Glutamatergic neuron (in vitro differentiated cells): ENCODE results near the gene COX6A2. TPM values are rescaled to one million over a fixed set of nuclear protein-coding genes. Genes with fewer than 3 reads are reported as not detected.

Experiments
- DNase-seq: peaks from one replicate; pipeline ENCODE4 v3.0.0; 2022
- H3K27ac Mint-ChIP-seq: one replicate; pipeline ENCODE4 v1.8.0; 2020; ENCODE audit warnings: mild to moderate bottlenecking, mixed read lengths, inconsistent platforms; ENCODE audit not compliant: unreplicated experiment
- H3K27me3 Mint-ChIP-seq: one replicate; pipeline ENCODE4 v1.8.0; 2020; ENCODE audit warnings: mild to moderate bottlenecking, moderate library complexity, mixed read lengths, inconsistent platforms; ENCODE audit not compliant: unreplicated experiment
- H3K36me3 Mint-ChIP-seq: one replicate; pipeline ENCODE4 v1.8.0; 2020; ENCODE audit warnings: mild to moderate bottlenecking, mixed read lengths, inconsistent platforms; ENCODE audit not compliant: unreplicated experiment
- H3K4me1 Mint-ChIP-seq: one replicate; pipeline ENCODE4 v1.8.0; 2020; ENCODE audit warnings: mild to moderate bottlenecking, low read depth, mixed read lengths, inconsistent platforms; ENCODE audit not compliant: unreplicated experiment
- H3K4me3 Mint-ChIP-seq: one replicate; pipeline ENCODE4 v1.8.0; 2020; ENCODE audit warnings: mild to moderate bottlenecking, mixed read lengths, inconsistent platforms; ENCODE audit not compliant: unreplicated experiment
- H3K9me3 Mint-ChIP-seq: one replicate; pipeline ENCODE4 v1.8.0; 2020; ENCODE audit warnings: mild to moderate bottlenecking, moderate library complexity, mixed read lengths, inconsistent platforms; ENCODE audit not compliant: unreplicated experiment
- CTCF ChIP-seq: fragments of 200-600 bp; sonication (generic); IDR thresholded peaks from one replicate; pipeline ENCODE4 v1.5.0; 2021; ENCODE audit not compliant: partially characterized antibody, unreplicated experiment
- total RNA-seq: library from RNA; stranded (reverse); fragmentation: NEBNext Ultra II Directional; extraction: Animal tissue kit (Norgen Biotek cat#: 25700); gene quantifications from one replicate; pipeline ENCODE4 v1.2.1, GENCODE V29; 2021; ENCODE audit not compliant: unreplicated experiment

COX6A2 gene
- total RNA-seq, 1 donor from 2014 or later, result not detected

- no peak for TF ChIP-seq CTCF
- H3K36me3 Mint-ChIP-seq, result no peaks in the 10 kb centered on the region
- peaks cover 2% of the 10 kb centered on the region for H3K27me3 Mint-ChIP-seq
- no peak overlapping the region for H3K27ac Mint-ChIP-seq
- H3K4me1 Mint-ChIP-seq, result no peaks in the 10 kb centered on the region
- DNase-seq, result no peak
- H3K9me3 Mint-ChIP-seq, result peaks cover 2% of the 10 kb centered on the region
- no peak overlapping the region for H3K4me3 Mint-ChIP-seq
Observed at GRCh38 chr16:31436221-31437045, 8.3 kb upstream of the COX6A2 start.

- no peak for DNase-seq
- TF ChIP-seq CTCF, result no peak
- Mint-ChIP-seq H3K36me3 (no peaks in the 10 kb centered on the region), H3K27ac (no peak overlapping the region), H3K9me3 (peaks cover 2% of the 10 kb centered on the region), H3K4me1 (no peaks in the 10 kb centered on the region), H3K27me3 (no peaks in the 10 kb centered on the region), H3K4me3 (no peak overlapping the region)
Observed at GRCh38 chr16:31435341-31436220, 7.4 kb upstream of the COX6A2 start.

- peaks cover 7% of the 10 kb centered on the region for H3K27me3 Mint-ChIP-seq
- H3K4me1 Mint-ChIP-seq, result no peaks in the 10 kb centered on the region
- no peak overlapping the region for H3K4me3 Mint-ChIP-seq
- H3K9me3 Mint-ChIP-seq, result peaks cover 5% of the 10 kb centered on the region
- no peaks in the 10 kb centered on the region for H3K36me3 Mint-ChIP-seq
- TF ChIP-seq CTCF, result no peak
- H3K27ac Mint-ChIP-seq, result no peak overlapping the region
- DNase-seq, result no peak
Observed at GRCh38 chr16:31430380-31431052, 2.4 kb upstream of the COX6A2 start.

- DNase-seq, result no peak
- H3K4me1 Mint-ChIP-seq, result no peaks in the 10 kb centered on the region
- TF ChIP-seq CTCF, result no peak
- H3K4me3 Mint-ChIP-seq, result no peak overlapping the region
- no peak overlapping the region for H3K27ac Mint-ChIP-seq
- H3K27me3 Mint-ChIP-seq, result peaks cover 9% of the 10 kb centered on the region
- H3K9me3 Mint-ChIP-seq, result peaks cover 8% of the 10 kb centered on the region
- no peaks in the 10 kb centered on the region for H3K36me3 Mint-ChIP-seq
Observed at GRCh38 chr16:31429796-31430195, 1.6 kb upstream of the COX6A2 start.
